Stimulated activated CD8-positive, alpha-beta memory T cell treated with anti-CD3 and anti-CD28 coated beads, Interleukin-4, amount 100 ng/mL, for 24 hours (primary cell): ENCODE data around the gene BCAR1.

Experiments
- DNase-seq: peaks from one replicate; pipeline ENCODE4 v3.0.0-alpha.2; 2020; ENCODE audit warnings: low read depth

Gene BCAR1

DNA sequence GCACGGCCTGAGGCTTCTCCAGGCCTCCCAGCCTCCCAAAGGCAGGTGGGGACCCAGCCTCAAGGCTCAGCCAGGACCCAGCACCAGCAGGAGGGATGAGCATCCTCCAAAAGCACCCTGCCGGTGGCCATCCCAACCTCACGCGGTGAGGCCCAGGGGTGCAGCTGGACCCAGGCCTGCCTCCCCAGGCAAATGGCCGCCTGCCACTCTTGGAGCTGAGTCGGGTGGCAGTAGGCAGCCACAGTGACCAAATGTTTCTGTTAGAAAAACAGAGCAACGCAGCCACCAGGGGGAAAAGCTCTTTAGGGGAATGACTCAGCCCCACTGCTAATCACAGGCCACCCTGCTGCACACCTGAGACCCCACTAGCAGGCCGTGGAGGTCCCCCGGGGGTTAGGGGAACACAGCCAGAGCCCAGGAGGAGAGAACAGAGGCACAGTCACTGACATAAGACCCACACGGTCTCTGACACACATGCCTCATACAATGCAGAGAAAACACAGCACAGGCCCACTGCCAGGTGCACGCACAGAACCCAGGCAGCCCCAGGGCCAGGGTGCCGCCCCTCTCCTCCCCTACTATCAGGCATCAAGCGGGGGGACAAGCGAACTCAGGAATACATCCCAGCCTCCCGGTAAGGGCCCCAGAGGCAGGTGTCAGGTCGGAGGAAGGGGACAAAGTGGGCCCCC is 12.4 kb downstream of the BCAR1 start:
- no peak for DNase-seq

DNA sequence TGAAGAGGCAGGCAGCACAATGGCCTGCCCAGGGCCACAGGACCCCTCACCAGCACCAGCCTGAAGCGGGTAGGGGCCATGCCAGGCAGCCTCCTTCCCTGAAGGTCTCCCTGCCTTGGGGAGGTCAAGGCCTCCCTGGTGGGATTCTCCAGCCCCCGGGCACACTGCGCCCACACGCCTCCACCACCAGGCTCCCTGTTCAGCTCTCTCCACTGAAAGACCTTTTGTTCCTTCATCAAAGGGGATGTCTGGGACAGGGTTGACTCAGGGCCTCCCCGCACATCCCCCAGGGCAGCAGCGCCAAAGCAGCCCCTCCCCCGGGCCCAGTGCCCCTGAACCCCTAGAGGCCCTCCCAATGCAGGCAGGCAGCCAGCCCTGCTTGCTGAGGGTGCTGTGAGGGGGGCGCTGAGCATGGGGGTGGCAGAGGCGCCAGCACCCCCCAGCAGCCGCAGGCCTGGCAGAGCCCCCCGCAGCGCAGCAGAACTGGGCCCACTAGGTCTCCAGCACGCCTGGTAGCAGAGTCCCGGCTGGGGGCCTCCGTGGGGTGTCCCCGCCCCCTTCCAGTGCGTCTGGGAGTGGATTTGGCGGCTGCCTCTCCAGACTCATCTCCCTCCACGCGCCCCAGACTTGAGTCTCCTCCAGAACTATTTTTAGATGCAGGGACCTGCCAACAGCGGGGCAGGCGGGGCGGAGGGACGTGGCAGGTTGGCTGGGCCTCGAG is 13.1 kb downstream of the BCAR1 start:
- DNase-seq: no peak

DNA sequence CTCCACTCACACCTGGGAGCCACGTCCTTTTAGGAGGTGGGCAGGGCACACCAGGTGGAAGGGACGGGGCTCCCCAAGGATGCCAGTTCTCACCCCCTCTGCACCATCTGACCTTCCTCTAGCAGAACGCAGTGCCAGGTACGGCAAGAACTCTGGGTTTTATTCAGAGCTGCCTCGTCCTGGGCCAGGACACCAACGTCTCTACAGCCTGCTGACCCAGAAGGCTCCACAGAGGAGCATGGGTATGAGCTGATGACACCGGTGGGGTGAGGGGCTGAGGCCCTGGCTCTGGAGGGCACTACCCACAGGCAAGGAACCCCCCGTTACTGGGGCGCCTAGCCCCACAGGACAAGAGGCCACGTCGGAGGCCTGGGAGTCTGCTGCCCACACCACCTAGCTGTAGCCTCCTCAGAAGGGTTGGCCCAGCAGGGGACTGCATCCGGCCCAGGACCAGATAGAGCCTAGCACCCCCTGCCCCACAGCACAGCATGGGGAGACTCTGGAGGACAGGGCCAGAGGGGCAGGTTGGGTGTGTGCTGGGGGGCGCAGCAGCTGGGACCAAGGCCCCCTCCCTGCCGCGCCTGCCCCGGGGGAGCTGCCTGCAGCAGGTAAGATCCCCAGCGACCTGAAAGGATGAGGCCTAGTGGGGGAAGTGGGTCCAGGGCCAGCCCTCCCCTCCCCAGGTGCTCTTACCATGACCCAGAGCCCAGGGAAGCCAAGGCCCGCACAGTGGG is 13.9 kb downstream of the BCAR1 start:
- DNase-seq: no peak

DNA sequence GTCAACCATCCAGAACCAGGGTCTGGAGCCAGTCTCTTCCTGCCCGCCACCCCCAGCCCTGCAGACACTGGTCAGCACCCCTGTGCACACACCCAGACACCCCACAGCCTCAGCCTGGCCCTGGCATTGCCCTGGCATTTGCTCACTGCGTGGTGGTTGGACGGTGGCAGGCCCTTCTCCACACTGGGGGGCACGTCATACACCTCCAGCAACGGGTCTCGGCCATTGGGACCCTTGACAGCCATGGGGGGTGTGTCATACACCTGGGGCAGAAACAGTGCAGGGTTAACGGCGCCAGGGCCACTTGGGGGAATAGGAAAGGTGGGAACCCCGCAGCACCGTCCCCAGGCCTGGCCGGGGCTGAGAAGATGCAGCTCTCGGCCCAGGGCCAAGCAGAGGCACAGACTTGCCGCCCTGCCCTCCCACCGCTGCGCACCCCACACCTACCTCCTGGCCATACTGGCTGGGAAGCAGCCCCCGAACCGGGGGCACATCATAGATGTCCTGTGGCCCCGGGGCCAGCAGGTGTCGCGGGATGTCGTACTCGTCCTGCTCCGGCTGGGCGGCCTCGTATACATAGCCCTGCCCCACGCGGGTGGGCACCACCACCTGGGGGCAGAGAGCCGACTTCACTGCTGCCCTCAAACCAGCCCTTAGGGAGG is 14.6 kb downstream of the BCAR1 start:
- no peak for DNase-seq

DNA sequence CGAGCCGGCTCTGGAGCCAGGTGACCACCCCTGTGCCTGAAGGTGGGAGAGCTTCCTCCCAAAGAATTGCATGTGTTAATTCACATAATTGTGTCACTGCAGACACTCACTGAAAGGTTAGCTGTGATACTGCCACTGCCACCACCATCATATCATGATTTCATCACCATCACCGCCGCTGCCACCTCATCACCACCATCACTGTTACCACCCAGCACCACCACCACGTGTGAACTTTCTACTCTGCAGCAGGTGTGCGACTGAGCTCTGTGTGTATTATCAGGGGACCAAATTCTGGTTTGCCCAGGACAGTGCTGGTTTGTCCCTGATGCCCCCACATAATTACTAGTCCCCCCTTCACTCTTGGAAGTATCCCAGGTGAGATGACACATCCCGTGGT is 15.2 kb downstream of the BCAR1 start:
- DNase-seq: no peak

DNA sequence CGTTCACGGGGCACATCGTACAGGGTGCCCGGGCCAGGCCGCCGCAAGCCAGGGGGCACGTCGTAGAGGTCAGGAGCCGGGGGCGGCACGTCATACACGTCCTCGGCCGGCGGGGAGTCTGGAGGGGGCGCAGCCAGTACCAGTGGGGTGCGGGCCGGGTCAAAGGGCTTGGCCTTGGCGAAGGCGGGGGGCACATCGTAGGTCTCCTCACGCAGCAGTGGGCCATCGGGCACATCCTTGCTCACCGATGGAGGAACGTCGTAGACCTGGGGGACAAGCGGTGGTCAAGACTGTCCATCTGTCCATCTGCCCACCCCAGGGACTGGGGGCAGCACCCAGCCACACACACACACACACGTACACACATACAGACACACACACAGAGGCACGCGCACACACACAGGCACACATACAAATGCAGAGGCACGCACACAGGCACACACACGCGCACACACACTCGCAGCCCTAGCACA is 15.7 kb downstream of the BCAR1 start:
- no peak for DNase-seq

DNA sequence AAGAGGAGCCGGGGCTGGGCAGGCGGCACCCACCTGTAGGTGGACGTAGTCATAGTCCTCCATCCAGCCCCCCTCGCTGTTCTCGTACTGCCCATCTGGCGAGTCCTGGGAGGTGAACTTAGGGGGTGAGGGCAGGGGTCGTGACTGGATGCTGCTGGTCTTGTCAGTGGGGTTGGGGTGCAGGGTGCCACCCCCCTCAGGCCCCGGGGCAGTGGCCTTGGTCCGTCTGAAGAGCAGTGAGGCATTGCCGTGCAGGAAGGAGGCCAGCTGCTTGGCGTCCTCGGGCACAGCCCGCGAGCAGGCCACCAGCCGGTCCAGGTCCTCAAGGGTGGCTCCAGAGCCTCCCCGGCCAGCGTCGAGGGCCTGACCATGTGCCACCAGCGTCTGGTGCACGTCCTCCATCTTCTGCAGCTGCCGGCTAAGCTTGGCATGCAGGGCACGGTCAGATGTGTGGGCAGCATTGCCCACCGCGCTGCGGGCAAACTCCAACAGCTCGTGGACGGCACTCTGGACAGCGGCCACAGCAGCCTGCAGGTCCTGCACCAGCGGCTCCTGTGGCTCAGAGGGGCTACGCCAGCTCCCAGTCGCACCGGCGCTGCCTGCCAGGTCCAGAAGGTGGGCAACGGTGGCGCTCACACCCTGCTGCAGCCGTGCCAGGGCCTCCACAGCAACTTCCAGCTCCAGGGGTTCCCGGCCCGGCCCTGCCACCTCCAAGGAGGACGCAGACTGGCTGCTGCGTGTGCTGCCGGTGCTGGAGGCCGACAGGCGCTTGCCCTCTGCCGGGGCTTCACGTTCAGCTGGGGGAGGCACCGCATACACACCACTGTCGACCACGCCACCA is 16.3 kb downstream of the BCAR1 start:
- DNase-seq: no peak

DNA sequence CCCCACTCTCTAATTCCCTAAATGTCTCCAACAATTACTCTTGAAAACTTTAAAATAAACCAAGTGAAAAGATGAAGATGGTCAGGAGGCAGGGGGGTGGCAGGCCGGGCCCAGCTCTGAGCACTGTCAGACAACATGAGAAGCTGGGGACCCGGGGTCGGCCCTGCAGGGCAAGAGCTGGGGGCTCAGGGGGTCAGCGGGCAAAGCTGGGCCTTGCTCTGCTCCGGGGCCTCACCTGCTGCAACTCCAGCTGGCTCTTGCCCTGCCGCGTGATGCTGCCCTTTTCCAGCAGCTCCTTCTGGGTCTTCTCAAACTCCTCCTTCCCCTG is 17.8 kb downstream of the BCAR1 start:
- DNase-seq: no peak

DNA sequence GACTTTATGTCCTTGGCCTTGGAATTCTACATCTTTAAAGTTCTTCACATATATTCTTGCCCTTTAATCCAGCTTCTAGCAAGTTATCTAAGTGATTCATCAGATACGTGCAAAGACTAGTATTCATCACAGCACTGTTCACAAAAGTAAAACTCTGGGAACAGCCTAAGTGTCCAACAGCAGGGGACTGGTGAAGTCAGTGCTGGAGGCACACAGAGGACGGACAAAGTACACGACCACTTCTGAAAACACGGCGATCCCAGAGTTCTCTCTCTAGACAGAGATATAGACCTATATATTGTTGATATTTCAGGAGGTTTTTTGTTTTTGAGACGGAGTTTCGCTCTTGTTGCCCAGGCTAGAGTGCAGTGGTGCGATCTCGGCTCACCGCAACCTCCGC is 19.9 kb downstream of the BCAR1 start:
- DNase-seq: no peak

DNA sequence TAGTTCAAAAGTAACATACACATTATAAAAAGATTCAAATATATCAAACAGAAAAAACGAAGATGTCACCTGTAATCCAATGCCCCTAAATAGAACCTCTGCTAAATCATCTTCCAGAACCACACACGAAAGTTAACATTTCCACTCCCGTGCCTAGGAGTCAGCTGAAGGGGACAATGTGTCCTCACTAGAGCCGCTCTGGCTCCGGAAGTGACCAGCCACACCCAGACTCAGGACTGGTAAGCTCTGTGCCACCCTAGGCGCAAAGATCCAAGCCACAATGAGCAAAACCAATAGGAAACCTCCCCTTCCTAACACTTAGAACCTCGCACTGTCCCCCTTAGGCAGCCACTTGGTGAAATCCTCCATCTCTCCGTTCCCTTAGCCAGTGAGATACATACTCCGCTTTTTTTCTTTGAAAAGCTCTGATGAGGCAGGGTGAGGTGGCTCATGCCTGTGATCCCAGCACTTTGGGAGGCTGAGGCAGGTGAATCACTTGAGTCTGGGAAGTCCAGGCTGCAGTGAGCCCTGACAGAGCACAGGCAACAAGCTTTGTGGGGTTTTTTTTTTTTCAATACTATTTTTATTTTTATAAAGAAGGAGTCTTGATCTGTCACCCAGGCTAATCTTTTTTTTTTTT is 20.8 kb downstream of the BCAR1 start:
- DNase-seq: no peak

DNA sequence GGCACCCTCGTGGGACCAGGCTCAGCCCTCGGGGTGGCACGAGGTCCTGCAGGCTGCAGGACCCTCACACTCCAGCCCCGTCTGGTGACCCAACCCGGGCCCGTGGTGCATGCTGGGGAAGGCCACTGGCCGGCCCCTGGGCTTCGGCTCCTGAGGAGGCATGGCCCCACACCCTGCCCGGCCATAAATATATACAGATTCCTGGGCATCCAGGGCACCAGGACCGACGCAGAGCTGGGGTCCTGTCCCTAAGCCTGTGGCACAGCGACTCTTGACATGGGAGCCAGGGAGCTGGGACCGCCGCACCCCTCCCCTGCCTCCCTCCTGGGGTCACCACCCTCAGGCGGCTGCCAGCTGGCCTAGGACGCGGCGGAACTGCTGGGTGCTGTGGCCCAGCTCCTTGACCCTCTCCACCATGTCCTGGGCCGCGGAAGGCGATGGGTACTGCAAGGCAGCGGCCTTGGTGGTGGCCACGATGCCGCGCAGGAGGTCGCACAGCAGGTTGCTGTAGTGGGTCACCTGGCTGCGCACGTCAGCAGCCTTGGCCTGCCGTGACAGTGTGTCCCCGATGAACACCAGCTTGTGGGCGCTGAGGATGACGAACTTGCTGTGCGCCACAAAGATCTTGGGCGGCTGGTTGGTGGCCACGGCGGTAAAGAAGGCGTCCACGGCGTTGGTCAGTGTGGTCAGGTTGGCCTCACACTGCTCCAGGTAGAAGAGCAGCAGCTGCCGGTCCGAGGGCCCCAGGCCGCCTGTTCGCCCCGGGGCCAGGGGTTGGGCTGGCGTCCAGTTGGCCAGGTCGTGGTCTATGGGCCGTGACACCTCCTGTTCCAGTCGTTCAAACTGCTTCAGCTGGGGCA is 22.0 kb downstream of the BCAR1 start:
- DNase-seq: no peak

DNA sequence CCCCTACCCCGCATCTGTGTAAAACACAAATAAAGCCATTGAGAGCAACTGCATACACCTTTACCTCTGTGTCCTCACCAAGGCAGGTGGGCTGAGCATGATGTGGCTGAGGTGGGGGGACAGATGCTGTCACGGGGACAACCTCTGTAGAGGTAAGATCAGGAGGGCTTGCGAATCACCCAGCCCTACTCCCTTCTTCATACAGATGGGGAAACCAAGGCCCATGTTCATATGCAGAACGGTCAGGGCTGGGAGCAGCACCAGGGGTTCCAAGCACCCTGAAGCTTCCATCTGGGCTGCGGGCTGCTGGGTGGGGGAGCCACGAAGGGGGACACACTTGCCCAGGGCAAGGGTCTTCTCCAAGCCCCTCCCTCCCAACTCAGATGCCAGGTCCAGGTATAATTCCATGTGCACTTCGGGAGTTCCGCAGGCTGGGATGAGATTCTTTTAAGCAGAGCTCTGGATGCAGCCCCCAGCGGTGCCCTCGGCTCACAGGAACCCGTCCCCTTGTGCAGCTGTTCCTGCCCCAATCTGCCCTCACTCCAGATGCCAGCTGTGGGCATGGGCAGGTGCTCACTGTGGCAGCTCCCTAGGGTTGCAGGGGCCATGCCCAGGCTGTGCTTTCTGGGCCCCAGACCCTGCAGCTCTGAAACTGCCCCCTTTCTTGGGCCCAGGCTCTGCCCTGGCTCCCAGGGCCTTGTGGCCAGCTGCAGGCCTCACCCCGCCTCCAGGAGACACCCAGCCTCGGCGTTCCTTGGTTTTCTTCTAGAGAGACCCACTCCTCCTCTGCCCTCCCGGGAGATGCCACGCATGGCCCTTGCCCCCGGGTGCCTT is 23.1 kb downstream of the BCAR1 start:
- no peak for DNase-seq

DNA sequence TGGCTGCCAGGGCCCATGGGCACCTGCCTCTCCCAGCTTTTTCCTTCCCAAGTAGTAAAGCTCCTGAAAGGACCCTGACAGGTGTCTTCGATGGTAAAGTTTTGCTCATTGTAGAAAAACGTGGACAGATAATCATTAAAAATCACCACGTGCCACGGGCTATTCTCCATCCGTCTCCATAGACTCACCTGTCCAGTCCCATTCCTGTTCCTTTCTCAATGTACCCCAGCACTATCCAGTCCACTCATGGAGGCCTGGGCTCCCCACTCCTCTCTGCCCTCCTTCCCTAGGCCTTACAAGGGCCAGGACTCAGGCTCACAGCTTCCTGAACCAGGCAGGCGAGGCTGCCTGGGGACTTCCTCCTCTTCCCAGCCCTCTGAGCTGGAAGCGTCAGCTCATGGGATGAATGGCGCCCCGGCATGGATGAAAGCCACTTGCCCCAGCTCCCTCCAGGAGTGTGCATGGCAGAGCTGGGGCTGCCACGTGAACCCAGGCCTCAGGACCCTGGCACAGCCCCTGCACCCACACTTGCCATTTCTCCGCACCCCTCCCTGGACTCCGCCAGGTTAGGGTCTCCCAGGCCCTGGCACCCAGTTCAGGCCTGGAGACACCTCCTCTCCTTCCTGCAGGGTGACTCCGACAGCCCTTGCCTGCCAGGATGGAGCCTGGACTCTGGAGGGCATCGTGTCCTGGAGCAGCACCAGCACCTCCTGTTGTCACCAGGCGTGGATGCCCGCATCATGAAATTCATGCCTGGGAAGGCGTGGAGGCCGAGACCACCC is 23.9 kb downstream of the BCAR1 start:
- no peak for DNase-seq

DNA sequence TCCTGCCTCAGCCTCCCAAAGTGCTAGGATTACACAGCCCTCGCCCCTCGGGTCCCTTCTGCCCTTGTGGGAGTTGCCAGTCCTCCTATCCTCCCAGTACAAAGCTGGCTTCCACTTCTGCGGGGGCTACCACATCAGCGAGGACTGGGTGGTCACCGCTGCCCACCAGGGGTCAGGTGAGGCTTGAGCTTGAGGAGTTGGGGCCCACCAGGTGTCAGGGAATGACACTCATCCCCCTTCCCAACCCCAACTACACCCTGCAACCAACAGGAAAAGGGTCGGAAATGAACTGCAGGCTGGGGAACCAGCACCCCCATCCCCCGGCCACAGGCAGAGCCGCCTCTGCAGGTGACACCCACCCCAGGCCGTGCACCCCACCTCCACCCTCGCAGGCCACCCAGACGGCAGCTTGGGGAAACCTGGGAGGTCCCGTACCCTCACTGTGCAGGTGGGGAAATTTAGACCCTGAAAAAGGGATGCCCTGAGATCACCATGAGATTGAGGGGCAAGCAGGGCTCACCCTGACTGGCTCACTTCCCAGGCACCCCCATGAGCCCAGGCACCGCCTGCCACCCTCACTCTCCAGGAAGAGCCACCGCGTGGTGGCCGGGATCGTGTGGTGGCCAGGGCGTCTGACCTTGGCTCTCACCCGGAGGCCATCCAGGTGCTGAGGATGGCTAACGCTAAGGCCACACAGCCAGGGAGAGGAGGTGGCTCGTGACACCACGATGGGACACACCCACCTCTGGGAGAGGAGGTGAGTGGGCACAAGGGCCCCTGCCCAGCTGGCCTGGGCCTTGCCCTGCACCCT is 24.7 kb downstream of the BCAR1 start:
- no peak for DNase-seq

DNA sequence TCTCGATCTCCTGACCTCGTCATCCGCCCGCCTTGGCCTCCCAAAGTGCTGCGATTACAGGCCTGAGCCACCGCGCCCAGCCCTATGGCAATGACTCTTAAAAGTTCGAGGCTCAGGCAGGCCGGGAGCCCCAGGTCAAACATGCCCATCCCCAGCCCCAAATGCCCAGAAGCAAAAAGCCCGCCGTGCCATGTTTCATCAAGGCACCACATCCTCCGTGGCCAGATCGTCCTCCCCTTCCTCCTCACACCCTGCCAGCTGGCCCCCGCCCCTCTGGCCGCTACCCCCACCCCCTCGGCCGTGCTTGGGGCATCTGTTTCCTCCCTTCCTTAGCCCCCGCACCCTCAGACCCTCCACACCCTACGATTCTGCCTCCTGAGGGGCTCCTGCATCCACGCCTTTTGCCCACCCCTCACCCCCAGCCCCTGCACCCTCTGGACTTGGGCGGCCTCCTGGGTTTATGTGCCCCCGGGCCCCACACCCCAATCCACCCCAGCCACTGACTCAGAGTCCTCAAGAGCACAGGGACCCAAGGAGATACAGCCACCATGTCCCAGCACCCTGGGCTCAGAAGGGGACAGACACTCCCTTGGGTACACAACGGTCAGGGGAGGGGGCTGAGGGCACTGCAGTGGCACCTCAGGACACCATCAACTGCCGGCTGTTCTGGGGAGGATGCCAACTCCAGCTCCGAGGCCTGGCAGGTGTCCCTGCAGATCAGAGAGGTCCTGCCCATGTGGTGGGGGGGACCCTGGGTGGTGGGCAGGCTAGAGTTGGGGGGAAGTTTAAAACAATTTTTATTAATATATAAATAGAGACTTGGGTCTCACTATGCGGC is 25.5 kb downstream of the BCAR1 start:
- no peak for DNase-seq

DNA sequence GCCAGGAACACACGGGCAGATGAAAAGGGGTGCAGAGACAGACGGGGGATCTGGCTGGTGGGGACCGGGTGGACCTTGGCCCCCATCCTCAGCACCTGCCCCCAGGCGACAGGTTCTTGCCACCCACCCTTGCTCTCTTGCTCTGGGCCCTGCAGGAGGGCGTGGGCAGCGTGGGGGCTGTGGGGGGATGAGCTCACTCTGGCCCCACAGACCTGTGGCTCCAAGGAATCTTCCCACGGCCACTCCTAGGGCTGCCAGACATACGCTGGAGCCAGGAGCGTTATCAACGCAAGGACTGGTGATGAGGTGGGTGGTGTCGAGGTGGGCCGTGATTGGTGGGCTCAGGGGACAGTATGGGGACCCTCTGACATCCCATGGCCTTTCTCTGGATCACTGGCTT is 26.3 kb downstream of the BCAR1 start:
- DNase-seq: no peak
